Lung (tissue), 12 donors: ENCODE data around the gene EME2. TPM values are rescaled to one million over a fixed set of nuclear protein-coding genes. Genes with fewer than 3 reads are reported as not detected.

Experiments used
- ATAC-seq: fragments of 200-7000 bp; cut with Tn5 transposase; one replicate; pipeline ENCODE4 v1.9.1; 2020; ENCODE audit warnings: moderate number of reproducible peaks; ENCODE audit not compliant: insufficient read depth, low FRiP score
- DNase-seq, 3 donors: peaks; one replicate each; pipeline ENCODE4 v3.0.0-alpha.2; 2013 to 2017
- H3K27ac ChIP-seq, 2 donors: one replicate each; pipeline ENCODE4 v1.5.1; 2013; ENCODE audit warnings: mild to moderate bottlenecking in 2 of 2, moderate library complexity in 2 of 2, control low read depth in 1 of 2, inconsistent platforms in 1 of 2, low read depth in 1 of 2, low read length in 1 of 2
- H3K27me3 ChIP-seq, 3 donors: one replicate each; pipeline ENCODE4 v1.5.1; 2013; ENCODE audit warnings: low read length in 2 of 3; ENCODE audit not compliant: control insufficient read depth in 3 of 3, insufficient read depth in 3 of 3
- H3K36me3 ChIP-seq, 4 donors: one replicate each; pipeline ENCODE4 v1.5.1; 2013; ENCODE audit warnings: low read length in 4 of 4, mild to moderate bottlenecking in 1 of 4, moderate library complexity in 1 of 4; ENCODE audit not compliant: control insufficient read depth in 4 of 4, insufficient read depth in 4 of 4
- H3K4me1 ChIP-seq, 5 donors: one replicate each; pipeline ENCODE4 v1.5.1; 2013; ENCODE audit warnings: low read length in 5 of 5, mild to moderate bottlenecking in 2 of 5, moderate library complexity in 1 of 5; ENCODE audit not compliant: control insufficient read depth in 5 of 5, insufficient read depth in 5 of 5
- H3K4me3 ChIP-seq: one replicate; pipeline ENCODE4 v1.5.1; 2013; ENCODE audit warnings: mild to moderate bottlenecking, control low read depth, moderate library complexity
- H3K9ac ChIP-seq, 2 donors: one replicate each; pipeline ENCODE4 v1.5.1; 2013; ENCODE audit warnings: low read length in 2 of 2, control low read depth in 1 of 2; ENCODE audit not compliant: insufficient read depth in 1 of 2
- H3K9me3 ChIP-seq, 4 donors: one replicate each; pipeline ENCODE4 v1.5.1; 2013; ENCODE audit warnings: low read length in 3 of 4, mild to moderate bottlenecking in 1 of 4, moderate library complexity in 1 of 4; ENCODE audit not compliant: control insufficient read depth in 4 of 4, insufficient read depth in 3 of 4
- WGBS, 2 donors: extraction: QIAGEN DNeasy Blood & Tissue Kit; methylation state at CpG; one replicate each; pipeline ENCODE4 v1.1.7; 2013; 5-methylcytosine and 5-hydroxymethylcytosine counted together
- polyA plus RNA-seq, 2 donors: library from polyadenylated mRNA; stranded (reverse); fragments of 200-250 nt; gene quantifications; one replicate each; pipeline ENCODE4 v1.2.1, GENCODE V29; 2013
- total RNA-seq, 2 donors: library from RNA; depleted of rRNA in 1 of 2; stranded (reverse); fragments of >200 nt in 1 of 2; gene quantifications; one replicate each; pipeline ENCODE4 v1.2.1, GENCODE V29; 2014 to 2021
- TF ChIP-seq, protein P1 (sequence below): IDR thresholded peaks from 2 replicates; pipeline ENCODE4 v1.5.1; 2012; ENCODE audit warnings: mild to moderate bottlenecking; ENCODE audit errors: control extremely low read depth, extremely low read depth
- donor health status: control.
- donor health status: control.
- donor health status: Bipolar disorder and iron deficiency.
- donor health status: healthy.
- donor health status: DM: yes; HTN: yes; CAD: no.

The EME2 gene
- total and polyA plus RNA-seq, 4 donors = 8.6 to 30.2 (median 9.8) TPM

DNA sequence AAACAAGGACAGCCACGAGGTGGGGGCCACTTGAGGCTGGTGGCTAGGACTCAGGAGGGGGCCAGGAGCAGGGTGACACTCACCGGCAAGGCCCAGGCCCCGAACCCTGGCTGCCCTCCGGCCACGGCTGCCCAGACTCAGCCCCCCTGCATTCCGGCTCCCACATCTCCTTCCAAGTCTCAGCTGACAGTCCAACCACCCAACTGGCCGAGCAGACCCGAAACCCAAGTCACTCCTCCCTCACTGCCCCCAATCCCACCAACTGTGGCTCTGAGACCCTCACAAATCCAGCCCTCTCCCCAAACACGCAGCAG, 44.6 kb downstream of the EME2 start:
- ATAC-seq (no peak), DNase-seq (no peak)
- Histone ChIP-seq H3K4me1 (peaks cover 0 to 13% (median 0%) of the 10 kb centered on the region in 5 donors), H3K36me3 (peaks cover 0 to 53% (median 8%) of the 10 kb centered on the region in 4 donors), H3K27ac (no peak overlapping the region), H3K4me3 (no peak overlapping the region), H3K9ac (no peak overlapping the region), H3K27me3 (no peaks in the 10 kb centered on the region), H3K9me3 (no peaks in the 10 kb centered on the region)
- TF ChIP-seq, protein P1, sequence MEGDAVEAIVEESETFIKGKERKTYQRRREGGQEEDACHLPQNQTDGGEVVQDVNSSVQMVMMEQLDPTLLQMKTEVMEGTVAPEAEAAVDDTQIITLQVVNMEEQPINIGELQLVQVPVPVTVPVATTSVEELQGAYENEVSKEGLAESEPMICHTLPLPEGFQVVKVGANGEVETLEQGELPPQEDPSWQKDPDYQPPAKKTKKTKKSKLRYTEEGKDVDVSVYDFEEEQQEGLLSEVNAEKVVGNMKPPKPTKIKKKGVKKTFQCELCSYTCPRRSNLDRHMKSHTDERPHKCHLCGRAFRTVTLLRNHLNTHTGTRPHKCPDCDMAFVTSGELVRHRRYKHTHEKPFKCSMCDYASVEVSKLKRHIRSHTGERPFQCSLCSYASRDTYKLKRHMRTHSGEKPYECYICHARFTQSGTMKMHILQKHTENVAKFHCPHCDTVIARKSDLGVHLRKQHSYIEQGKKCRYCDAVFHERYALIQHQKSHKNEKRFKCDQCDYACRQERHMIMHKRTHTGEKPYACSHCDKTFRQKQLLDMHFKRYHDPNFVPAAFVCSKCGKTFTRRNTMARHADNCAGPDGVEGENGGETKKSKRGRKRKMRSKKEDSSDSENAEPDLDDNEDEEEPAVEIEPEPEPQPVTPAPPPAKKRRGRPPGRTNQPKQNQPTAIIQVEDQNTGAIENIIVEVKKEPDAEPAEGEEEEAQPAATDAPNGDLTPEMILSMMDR = no peak
- WGBS, 2 donors = 97 to 99% methylated on average over 9 of the region's 9 CpGs

DNA sequence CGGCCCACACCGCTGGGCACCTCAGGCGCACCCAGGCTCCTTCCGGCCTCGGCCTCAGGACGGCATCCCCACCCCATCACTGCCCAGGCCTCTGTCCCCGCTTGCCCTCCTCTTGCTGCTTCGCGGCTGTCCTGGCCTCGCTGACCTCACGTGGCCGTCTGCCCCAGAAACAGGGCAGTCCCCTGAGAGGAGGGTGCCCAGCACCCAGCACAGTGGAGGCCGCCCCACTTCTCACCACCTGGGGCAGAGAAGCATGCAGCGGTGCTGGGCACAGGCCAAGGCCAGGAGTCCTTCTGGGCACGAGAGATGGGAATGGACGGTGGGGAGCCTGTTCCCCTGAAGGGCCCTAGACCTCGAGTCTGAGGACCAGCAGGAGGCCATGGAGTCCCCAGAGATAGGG, 45.1 kb downstream of the EME2 start:
- TF ChIP-seq, protein P1 = no peak
- H3K27me3 ChIP-seq = no peaks in the 10 kb centered on the region
- WGBS, 2 donors = 95 to 97% methylated on average over 17 of the region's 17 CpGs
- peaks cover 0 to 58% (median 10%) of the 10 kb centered on the region in 4 donors for H3K36me3 ChIP-seq
- H3K4me3 ChIP-seq = no peak overlapping the region
- H3K9ac ChIP-seq = no peak overlapping the region
- DNase-seq (no peak), ATAC-seq (no peak)
- H3K27ac ChIP-seq = no peak overlapping the region
- no peaks in the 10 kb centered on the region for H3K9me3 ChIP-seq
- peaks cover 0 to 8% (median 0%) of the 10 kb centered on the region in 5 donors for H3K4me1 ChIP-seq

DNA sequence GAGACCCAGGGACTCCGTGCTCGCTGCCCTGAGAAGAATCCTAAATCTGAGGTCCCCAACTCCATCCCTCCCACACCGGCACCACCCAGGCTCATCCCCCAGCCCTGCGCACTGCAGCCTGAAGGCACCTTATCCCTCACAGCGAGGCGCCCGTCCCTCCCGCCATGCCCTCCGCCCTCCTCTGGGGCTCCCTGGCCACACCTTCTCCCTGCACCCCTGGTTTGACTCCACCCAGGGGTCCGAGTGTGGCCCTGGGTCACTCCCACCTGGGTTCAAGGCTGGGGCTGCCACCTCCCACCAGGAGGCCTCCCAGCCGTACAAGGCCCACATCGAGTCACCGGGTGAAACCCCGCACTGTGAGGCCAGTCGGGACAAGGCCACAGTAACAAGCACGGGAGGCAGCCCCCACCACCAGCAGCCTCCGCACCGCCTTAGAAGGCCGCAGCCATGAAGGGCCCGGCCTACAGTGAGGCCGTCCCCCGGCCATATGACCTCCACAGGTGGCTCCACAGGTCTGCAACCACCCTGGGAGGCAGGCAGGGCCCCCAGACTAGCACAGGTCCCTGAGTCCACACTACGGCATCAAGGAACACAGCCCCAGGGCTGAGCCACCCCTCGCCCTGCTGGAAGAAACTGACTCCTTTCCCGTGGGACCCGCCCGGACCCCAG, 45.7 kb downstream of the EME2 start:
- H3K9me3 ChIP-seq = no peaks in the 10 kb centered on the region
- no peak for DNase-seq
- H3K27ac ChIP-seq = no peak overlapping the region
- peaks cover 0 to 60% (median 10%) of the 10 kb centered on the region in 4 donors for H3K36me3 ChIP-seq
- no peak overlapping the region for H3K9ac ChIP-seq
- no peak overlapping the region for H3K4me3 ChIP-seq
- H3K27me3 ChIP-seq = no peaks in the 10 kb centered on the region
- ATAC-seq = no peak
- TF ChIP-seq, protein P1 = no peak
- 96 to 99% methylated on average over 24 to 27 of the region's 27 CpGs for WGBS, 2 donors
- H3K4me1 ChIP-seq = peaks cover 0 to 2% (median 0%) of the 10 kb centered on the region in 5 donors
